A172 (cell line): ENCODE measurements around the gene SPHK2. TPM values are rescaled to one million over a fixed set of nuclear protein-coding genes. Genes with fewer than 3 reads are reported as not detected.
A peak's percentile ranks its signal among the peaks of the same experiment; 100 is the strongest.
"Not testable (repeated sequence)": the region's sequence is repeated elsewhere in the genome, so short reads cannot be mapped to it uniquely, and the experiment has no call there.

Source experiments
- DNase-seq: peaks from one replicate; pipeline ENCODE4 v3.0.0-alpha.2; 2015; ENCODE audit warnings: low spot score
- total RNA-seq: library from RNA; depleted of rRNA; stranded (reverse); fragments of >200 nt; shearing (Covaris generic); gene quantifications from 2 replicates; pipeline ENCODE4 v1.2.3, GENCODE V29; 2014

SPHK2 gene
- total RNA-seq, 1 experiment from 2014 or later: 7.6 TPM

- DNase-seq: no peak
Measured at GRCh38 chr19:48636859-48637448, 17.6 kb downstream of the SPHK2 start, which contains the start of gene DBP. TSS of gene DBP (minus strand) at chr19:48637379. CDS start at chr19:48636994, 385 bp downstream.

GRCh38 chr19:48637449-48637947 lies 18.2 kb downstream of the SPHK2 start:
- peak; percentile 91 for DNase-seq

GRCh38 chr19:48637948-48638830 lies 18.9 kb downstream of the SPHK2 start:
- peak; percentile 80 for DNase-seq

- DNase-seq: no peak
Measured at GRCh38 chr19:48638831-48639381, 19.6 kb downstream of the SPHK2 start.

GRCh38 chr19:48639483-48640375 lies 20.4 kb downstream of the SPHK2 start:
- DNase-seq: no peak

- DNase-seq: no peak
Measured at GRCh38 chr19:48641850-48642249, 22.5 kb downstream of the SPHK2 start.

GRCh38 chr19:48642862-48643261 lies 23.6 kb downstream of the SPHK2 start:
- DNase-seq: no peak

- DNase-seq: no peak
Measured at GRCh38 chr19:48644355-48644754, 25.0 kb downstream of the SPHK2 start.

- peak; percentile 53 for DNase-seq
Measured at GRCh38 chr19:48644839-48645619, 25.7 kb downstream of the SPHK2 start.

GRCh38 chr19:48645620-48646000 lies 26.3 kb downstream of the SPHK2 start:
- no peak for DNase-seq

- peak; percentile 55 for DNase-seq
Measured at GRCh38 chr19:48646001-48646721, 26.9 kb downstream of the SPHK2 start, which contains the start of gene CA11. TSS of gene CA11 (minus strand) at chr19:48646187. CDS start at chr19:48645632, 555 bp downstream.

GRCh38 chr19:48646722-48647216 lies 27.5 kb downstream of the SPHK2 start:
- DNase-seq: no peak

- DNase-seq: no peak
Measured at GRCh38 chr19:48648134-48648533, 28.8 kb downstream of the SPHK2 start.

- DNase-seq: no peak
Measured at GRCh38 chr19:48650974-48651682, 31.8 kb downstream of the SPHK2 start.

GRCh38 chr19:48651683-48652048 lies 32.4 kb downstream of the SPHK2 start:
- no peak for DNase-seq

GRCh38 chr19:48654299-48655059 lies 35.2 kb downstream of the SPHK2 start:
- no peak for DNase-seq

GRCh38 chr19:48656840-48657474 lies 37.7 kb downstream of the SPHK2 start:
- DNase-seq: peak; percentile 86

GRCh38 chr19:48657828-48658227 lies 38.5 kb downstream of the SPHK2 start:
- DNase-seq: not testable (repeated sequence)
